Posterior vena cava (tissue), 2 donors: ENCODE results near the gene CDH22. TPM values are rescaled to one million over a fixed set of nuclear protein-coding genes. Genes with fewer than 3 reads are reported as not detected.

Experiments
- DNase-seq: peaks from one replicate; pipeline ENCODE4 v3.0.0-alpha.2; 2020; ENCODE audit warnings: low spot score
- intact Hi-C, 2 donors: fragments of 100-400 bp; cut with DNase I; formaldehyde crosslinking; loops; one replicate each; pipeline versions ENCODE4 v1.14.1 to v1.14.2; 2022 to 2023
- total RNA-seq, 2 donors: library from RNA; stranded (reverse); fragmentation: NEBNext Ultra II Directional; extraction: Animal tissue kit (Norgen Biotek cat#: 25700); gene quantifications; one replicate each; pipeline ENCODE4 v1.2.1, GENCODE V29; 2021
- donor health status: DM: yes; HTN: yes; CAD: no.
- donor health status: DM: yes; HTN: yes; CAD: no.

Gene CDH22
- total RNA-seq, 2 donors from 2014 or later, result 0.28 to 0.29 TPM

- DNase-seq, result no peak
- intact Hi-C loops, result no loop called here
These were observed 20.0 kb upstream of the CDH22 start for GRCh38 chr20:46328200-46328882.

- DNase-seq, result no peak
- intact Hi-C loops, result no loop called here
These were observed 19.3 kb upstream of the CDH22 start for GRCh38 chr20:46327557-46327956.

DNA sequence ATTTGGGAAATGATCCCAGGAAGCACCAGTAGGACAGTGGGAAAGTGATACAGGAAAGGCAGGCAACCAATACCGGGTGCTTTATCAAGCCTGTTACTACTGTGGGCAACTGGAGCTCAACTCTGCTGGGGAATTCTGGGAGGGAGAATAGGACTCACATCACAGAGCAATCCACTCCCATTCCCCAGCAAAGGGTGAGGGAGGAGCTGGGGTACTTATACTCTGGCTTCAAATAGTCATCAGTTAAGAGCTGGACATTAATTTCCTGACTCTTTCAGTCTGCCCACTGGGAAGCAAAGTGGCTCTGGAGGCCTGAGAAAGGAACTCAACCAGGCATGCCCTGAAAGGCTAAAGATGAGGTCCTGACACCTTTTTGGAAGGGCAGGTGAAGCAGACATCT is 17.5 kb upstream of the CDH22 start:
- no peak for DNase-seq
- intact Hi-C loops, result no loop called here

- DNase-seq, result no peak
- intact Hi-C loops, result no loop called here
These were observed 16.8 kb upstream of the CDH22 start for GRCh38 chr20:46324960-46325703.

- no peak for DNase-seq
- intact Hi-C loops, result no loop called here
These were observed 16.1 kb upstream of the CDH22 start for GRCh38 chr20:46324379-46324778.

GRCh38 chr20:46323557-46323956 is 15.3 kb upstream of the CDH22 start:
- DNase-seq, result no peak
- intact Hi-C loops, result no loop called here

DNA sequence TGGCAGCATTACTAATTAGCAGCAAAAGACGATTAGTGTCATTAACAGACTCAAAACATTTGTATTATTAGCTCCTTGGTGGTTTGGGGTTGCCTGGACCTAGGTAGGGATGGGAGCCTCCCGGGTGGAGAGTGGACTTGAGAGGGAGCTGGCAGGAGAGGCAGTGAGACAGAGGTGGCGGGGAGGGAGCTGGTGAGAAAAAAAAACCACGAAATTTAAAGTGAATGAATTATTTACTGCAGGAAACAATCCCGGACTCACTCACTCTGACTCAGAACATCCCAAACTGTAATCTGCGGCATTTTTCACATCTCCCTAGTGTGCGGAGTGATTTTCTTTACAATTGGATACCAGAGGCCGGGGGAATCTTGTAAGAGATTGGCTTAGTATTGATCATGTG is 14.3 kb upstream of the CDH22 start:
- intact Hi-C loops, result no loop called here
- DNase-seq, result no peak

DNA sequence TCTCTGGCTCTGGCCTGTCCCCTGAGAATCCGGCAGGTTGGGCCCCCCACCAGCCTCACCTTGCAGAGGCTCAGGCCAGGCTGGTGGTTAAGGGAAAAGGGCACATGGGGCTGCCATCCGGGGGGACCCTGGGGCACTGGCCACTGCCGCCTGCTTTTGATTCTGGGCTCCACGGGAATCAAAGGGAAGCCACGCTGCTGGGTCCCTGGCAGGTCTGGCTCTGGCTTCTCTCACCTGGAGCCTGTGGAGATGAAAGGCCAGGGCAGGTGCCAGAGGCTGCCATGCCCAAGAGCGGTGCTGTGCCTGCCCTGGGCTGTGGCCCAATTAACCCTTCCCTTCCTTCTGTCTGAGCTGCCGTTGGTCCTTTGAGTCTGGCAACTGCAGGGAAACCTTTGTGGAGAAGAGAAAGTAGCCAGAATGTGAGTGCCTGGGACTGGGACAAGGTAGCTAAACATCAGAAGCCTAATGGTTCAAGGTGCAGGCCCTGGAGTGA is 9.4 kb upstream of the CDH22 start:
- intact Hi-C loops, result no loop called here
- DNase-seq, result no peak

DNA sequence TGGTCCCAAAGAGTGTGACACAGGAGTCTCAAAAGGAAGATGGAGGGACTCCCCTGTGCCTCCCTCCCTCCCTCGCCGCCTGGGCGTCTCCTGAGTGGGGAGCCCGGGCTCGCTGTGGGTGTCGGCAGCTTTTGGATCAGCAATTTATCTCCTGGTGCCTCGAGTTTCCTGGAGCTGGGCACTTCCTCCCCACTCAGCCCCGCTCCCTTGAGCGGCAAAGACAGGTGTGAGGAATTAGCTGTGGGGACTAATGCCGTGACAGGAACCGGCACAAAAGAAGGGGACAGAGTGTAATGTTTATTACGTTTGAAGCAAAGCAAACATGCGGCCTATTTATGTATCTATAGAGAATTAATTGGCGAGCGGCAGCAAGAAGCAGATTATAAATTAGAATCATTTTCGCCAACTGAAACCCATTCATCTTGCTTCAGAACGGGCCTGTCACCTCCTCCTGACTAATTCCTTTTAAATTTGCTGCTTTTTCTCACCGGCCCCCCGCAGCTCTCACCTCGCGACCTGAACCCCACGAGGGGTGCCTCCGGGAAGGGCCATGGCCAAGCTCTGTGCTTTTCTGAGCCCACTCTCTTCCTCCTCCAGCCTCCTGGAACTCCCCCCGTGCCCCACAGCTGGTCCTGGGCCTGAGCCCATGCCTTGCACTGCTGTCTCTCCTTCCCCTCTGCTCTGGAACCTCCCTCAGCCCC is 8.8 kb upstream of the CDH22 start:
- intact Hi-C loops, result no loop called here
- DNase-seq, result no peak

- intact Hi-C loops, result no loop called here
These were observed 7.0 kb upstream of the CDH22 start for GRCh38 chr20:46315311-46315710.

GRCh38 chr20:46312945-46313861 is 4.9 kb upstream of the CDH22 start:
- DNase-seq, result no peak
- intact Hi-C loops, result no loop called here

More at GRCh38 chr20:46315311-46315710, 7.0 kb upstream of the CDH22 start:
- no peak for DNase-seq

- intact Hi-C loops, result no loop called here
- no peak for DNase-seq
These were observed 4.0 kb upstream of the CDH22 start for GRCh38 chr20:46312075-46312944.

DNA sequence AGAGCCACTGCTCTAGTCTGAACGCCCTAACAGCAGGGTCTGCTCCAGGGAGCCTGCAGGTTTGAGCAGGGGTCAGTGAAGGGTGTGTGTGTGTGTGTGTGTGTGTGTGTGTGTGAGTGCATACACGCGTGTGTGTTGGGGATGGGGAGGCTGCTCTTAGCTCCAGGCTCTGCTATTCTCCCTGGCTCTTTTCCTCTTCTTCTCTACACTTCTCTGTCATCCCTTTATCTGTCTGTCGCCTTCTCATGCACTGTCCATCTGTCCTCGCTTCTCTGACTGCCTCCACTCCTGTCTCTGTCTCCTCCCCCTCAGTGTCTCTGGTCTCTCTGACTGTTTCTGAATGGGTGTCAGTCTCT is 3.4 kb upstream of the CDH22 start:
- no peak for DNase-seq
- intact Hi-C loops, result no loop called here

DNA sequence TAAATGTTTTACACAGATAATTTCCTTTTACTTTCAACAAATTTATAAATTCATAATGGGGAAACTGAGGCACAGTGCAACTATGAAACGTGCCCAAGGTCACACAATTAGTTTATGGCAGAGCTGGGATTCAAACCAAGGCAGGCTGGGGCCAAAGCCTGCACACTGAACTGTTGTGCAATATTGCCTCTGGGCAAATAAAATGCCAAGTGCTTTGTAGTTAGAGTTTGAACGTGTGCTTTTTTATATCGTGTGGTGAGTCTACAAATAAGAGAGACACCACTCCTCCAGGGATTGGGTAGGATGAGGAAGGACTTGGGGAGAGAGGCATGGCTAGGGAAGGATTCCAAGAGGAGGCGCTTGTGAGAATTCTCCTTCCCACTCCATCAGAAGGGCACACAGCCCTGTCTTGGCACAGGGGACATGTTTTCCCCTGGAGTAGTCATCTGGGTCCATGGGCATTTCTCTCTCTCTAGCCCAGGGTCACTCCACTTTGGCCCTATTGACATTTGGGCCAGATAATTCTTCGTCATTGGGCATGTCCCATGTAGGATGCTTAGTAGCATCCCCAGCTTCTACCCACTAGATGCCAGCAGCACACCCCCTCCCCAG is 2.8 kb upstream of the CDH22 start:
- intact Hi-C loops, result no loop called here
- DNase-seq, result no peak

- DNase-seq, result no peak
- intact Hi-C loops, result no loop called here
These were observed 1.6 kb upstream of the CDH22 start for GRCh38 chr20:46309945-46310344.

- intact Hi-C loops, result no loop called here
These were observed 370 bp downstream of the CDH22 start for GRCh38 chr20:46307999-46308257.

GRCh38 chr20:46307139-46307998 is 929 bp downstream of the CDH22 start:
- DNase-seq, result no peak
- intact Hi-C loops, result no loop called here

More at GRCh38 chr20:46307999-46308257, 370 bp downstream of the CDH22 start:
- DNase-seq, result no peak
